Heart right ventricle (tissue), 16 donors: ENCODE data around the gene LMBR1. TPM values are rescaled to one million over a fixed set of nuclear protein-coding genes. Genes with fewer than 3 reads are reported as not detected.

Experiments used
- ATAC-seq, 8 donors: fragments of 200-7000 bp; cut with Tn5 transposase; one replicate each; pipeline ENCODE4 v1.9.1; 2020; ENCODE audit warnings: mild to moderate bottlenecking in 8 of 8, moderate library complexity in 8 of 8, moderate number of reproducible peaks in 1 of 8
- DNase-seq, 2 donors: peaks; one replicate each; pipeline ENCODE4 v3.0.0-alpha.2; 2020
- H3K27ac ChIP-seq, 10 donors: fragments of 200-600 bp; sonication (generic) in 2 of 10; one replicate each; pipeline versions ENCODE4 v1.5.0 to v1.8.0; 2020 to 2022; ENCODE audit warnings: mild to moderate bottlenecking in 3 of 10
- H3K27me3 ChIP-seq, 7 donors: fragments of 200-600 bp; one replicate each; pipeline ENCODE4 v1.8.0; 2021 to 2022; ENCODE audit warnings: mild to moderate bottlenecking in 2 of 7
- H3K36me3 ChIP-seq, 9 donors: fragments of 200-600 bp; sonication (generic) in 1 of 9; one replicate each; pipeline versions ENCODE4 v1.5.0 to v1.8.0; 2020 to 2022; ENCODE audit warnings: mild to moderate bottlenecking in 2 of 9
- H3K4me1 ChIP-seq, 9 donors: fragments of 200-600 bp; sonication (generic) in 1 of 9; one replicate each; pipeline versions ENCODE4 v1.5.0 to v1.8.0; 2020 to 2022; ENCODE audit warnings: mild to moderate bottlenecking in 4 of 9
- H3K4me3 ChIP-seq, 10 donors: fragments of 200-600 bp; sonication (generic) in 2 of 10; one replicate each; pipeline versions ENCODE4 v1.5.0 to v1.8.0; 2020 to 2022; ENCODE audit warnings: mild to moderate bottlenecking in 7 of 10, moderate library complexity in 2 of 10
- H3K9me3 ChIP-seq, 11 donors: fragments of 200-600 bp in 10 of 11; sonication (generic) in 2 of 11; one replicate each; pipeline versions ENCODE4 v1.5.0 to v1.8.0; 2013 to 2022; ENCODE audit warnings: mild to moderate bottlenecking in 2 of 11, control low read depth in 1 of 11, moderate library complexity in 1 of 11
- WGBS, 2 donors: extraction: QIAGEN DNeasy Blood & Tissue Kit; methylation state at CpG; one replicate each; pipeline ENCODE4 v1.1.7; 2013; ENCODE audit warnings: inconsistent platforms in 1 of 2; 5-methylcytosine and 5-hydroxymethylcytosine counted together
- intact Hi-C, 10 donors: fragments of 100-400 bp; cut with DNase I; formaldehyde crosslinking; loops; one replicate each; pipeline versions ENCODE4 v1.11.1 to v1.14.2; 2022
- polyA plus RNA-seq, 2 donors: library from polyadenylated mRNA; stranded (reverse); fragments of 200-250 nt; gene quantifications; one replicate each; pipeline ENCODE4 v1.2.3, GENCODE V29; 2013
- total RNA-seq, 10 donors: library from RNA; stranded (reverse); fragmentation: NEBNext Ultra II Directional in 3 of 10; extraction: Animal tissue kit (Norgen Biotek cat#: 25700) in 3 of 10; gene quantifications; one replicate each; pipeline versions ENCODE4 v1.2.1 to v1.2.4, GENCODE V29; 2021 to 2023
- TF ChIP-seq, protein P1 (sequence below), 9 donors: fragments of 200-600 bp; sonication (generic) in 2 of 9; IDR thresholded peaks; one replicate each; pipeline versions ENCODE4 v1.5.0 to v1.8.0; 2021 to 2022; ENCODE audit warnings: antibody characterized with exemption in 9 of 9, mild to moderate bottlenecking in 5 of 9, moderate library complexity in 1 of 9
- donor health status: Arrhythmogenic right ventricular cardiomyopathy.
- donor health status: ischemic (EF 13 %, LVEDD 7.1; RV severe dilation, severe dysfunction).
- donor health status: healthy with polysubstance abuse.
- donor health status: DM: no; HTN: yes; CAD: no.
- donor health status: DM: no; HTN: no; CAD: no.
- donor health status: ischemic (EF 25% LVEDD 6.9; RV normal size, moderate dysfunction).
- donor health status: ischemic (EF 25% LVEDD 5.7; RV mildly dilated, moderate dysfunction).
- donor health status: healthy.
- donor health status: DM: yes; HTN: yes; CAD: no.
- donor health status: Ischemic cardiomyopathy.
- donor health status: ischemic (EF 35%, LVEDD 5.7; RV mildly dilated, moderate dysfunction).
- donor health status: nonischemic (EF 11% LVEDD 7.7; RV severe dilation, severe dysfunction).
- donor health status: DM: yes; HTN: yes; CAD: no.
- donor health status: PGD.
- donor health status: ischemic (EF 29% LVEDD 5.4; RV normal size, mild dysfunction).
- donor health status: nonischemic (EF 23%, LVEDD 6.1; RV moderate dilation, normal function).

Gene LMBR1
- total and polyA plus RNA-seq, 12 donors: 9.0 to 45.5 (median 37.5) TPM

DNA sequence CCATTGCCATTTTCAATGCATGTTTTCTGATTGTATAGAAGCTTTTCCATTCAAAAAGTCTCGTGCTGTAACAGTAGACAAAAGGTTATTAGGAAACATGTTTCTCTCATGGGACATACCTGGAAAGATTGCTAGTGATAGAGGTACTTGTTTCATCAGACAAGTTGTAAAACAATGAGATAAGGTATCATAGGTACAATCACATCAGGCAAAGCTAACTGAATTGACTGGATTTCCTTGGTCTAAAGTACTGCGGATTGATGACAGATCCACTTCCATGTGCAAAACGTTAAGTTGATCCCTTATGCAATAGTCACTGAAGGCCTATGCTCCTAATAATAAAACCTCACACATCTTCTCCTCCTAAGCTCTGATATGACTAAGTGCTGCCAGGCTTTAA is 258.9 kb downstream of the LMBR1 start:
- peaks cover 0 to 20% (median 1%) of the 10 kb centered on the region in 11 donors for H3K9me3 ChIP-seq
- no peaks in the 10 kb centered on the region for H3K27me3 ChIP-seq
- H3K4me3 ChIP-seq: no peak overlapping the region
- H3K4me1 ChIP-seq: peaks cover 0 to 3% (median 0%) of the 10 kb centered on the region in 9 donors
- intact Hi-C loops: no loop called here
- TF ChIP-seq, protein P1, sequence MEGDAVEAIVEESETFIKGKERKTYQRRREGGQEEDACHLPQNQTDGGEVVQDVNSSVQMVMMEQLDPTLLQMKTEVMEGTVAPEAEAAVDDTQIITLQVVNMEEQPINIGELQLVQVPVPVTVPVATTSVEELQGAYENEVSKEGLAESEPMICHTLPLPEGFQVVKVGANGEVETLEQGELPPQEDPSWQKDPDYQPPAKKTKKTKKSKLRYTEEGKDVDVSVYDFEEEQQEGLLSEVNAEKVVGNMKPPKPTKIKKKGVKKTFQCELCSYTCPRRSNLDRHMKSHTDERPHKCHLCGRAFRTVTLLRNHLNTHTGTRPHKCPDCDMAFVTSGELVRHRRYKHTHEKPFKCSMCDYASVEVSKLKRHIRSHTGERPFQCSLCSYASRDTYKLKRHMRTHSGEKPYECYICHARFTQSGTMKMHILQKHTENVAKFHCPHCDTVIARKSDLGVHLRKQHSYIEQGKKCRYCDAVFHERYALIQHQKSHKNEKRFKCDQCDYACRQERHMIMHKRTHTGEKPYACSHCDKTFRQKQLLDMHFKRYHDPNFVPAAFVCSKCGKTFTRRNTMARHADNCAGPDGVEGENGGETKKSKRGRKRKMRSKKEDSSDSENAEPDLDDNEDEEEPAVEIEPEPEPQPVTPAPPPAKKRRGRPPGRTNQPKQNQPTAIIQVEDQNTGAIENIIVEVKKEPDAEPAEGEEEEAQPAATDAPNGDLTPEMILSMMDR (IDR thresholded peaks at IDR 0.05): no peak
- H3K36me3 ChIP-seq: no peaks in the 10 kb centered on the region
- H3K27ac ChIP-seq: no peak overlapping the region
- no peak for DNase-seq
- 73 to 77% methylated on average over 3 of the region's 3 CpGs for WGBS, 2 donors
- ATAC-seq: no peak

DNA sequence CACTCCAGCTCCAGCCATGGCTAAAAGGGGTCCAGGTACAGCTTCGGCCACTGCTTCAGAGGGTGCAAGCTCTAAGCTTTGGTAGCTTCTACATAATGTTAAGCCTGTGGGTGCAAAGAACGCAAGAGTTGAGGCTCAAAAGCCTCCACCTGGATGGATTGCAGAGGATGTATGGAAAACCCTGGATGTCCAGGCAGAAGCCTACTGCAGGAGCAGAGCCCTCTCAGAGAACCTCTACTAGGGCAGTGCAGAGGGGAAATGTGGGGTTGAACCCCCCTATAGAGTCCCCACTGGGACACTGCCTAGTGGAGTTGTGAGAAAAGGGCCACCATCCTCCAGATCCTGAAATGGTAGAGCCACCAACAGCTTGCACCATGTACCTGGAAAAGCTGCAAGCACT is 263.1 kb downstream of the LMBR1 start:
- TF ChIP-seq, protein P1 (IDR thresholded peaks at IDR 0.05): no peak
- no peak for ATAC-seq
- Histone ChIP-seq H3K36me3 (no peaks in the 10 kb centered on the region), H3K27me3 (no peaks in the 10 kb centered on the region), H3K4me1 (no peaks in the 10 kb centered on the region), H3K27ac (no peak overlapping the region), H3K4me3 (no peak overlapping the region), H3K9me3 (peaks cover 0 to 26% (median 11%) of the 10 kb centered on the region in 11 donors)
- WGBS, 2 donors: 95% methylated on average over 2 of the region's 2 CpGs
- intact Hi-C loops: no loop called here
- DNase-seq: no peak

DNA sequence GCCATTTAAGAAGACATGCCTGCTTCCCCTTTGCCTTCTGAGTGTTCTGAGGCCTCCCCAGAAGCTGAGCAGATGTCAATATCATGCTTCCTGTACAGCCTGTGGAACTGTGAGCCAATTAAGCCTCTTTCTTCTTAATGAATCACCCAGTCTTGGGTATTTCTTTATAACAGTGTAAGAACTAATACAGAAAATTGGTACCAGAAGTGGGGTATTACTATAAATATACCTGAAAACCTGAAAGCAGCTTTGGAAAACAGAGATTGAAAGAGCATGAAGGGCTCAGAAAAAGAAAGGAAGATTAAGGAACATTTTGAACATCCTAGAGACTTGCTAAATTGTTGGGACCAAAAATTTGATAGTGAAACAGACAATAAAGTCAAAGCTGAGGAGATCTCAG is 264.4 kb downstream of the LMBR1 start:
- Histone ChIP-seq H3K4me1 (no peaks in the 10 kb centered on the region), H3K36me3 (no peaks in the 10 kb centered on the region), H3K9me3 (peaks cover 0 to 26% (median 11%) of the 10 kb centered on the region in 11 donors), H3K27me3 (no peaks in the 10 kb centered on the region), H3K27ac (no peak overlapping the region), H3K4me3 (no peak overlapping the region)
- TF ChIP-seq, protein P1 (IDR thresholded peaks at IDR 0.05): no peak
- intact Hi-C loops: no loop called here
- DNase-seq (no peak), ATAC-seq (no peak)

Other genes with a start within 250 kb of the LMBR1 start
- 10 to 100 TPM in 4 of 10 donors, 1 to 10 TPM in 6; 6.6 to 13.6 (median 8.9) TPM for gene NOM1, start 56.5 kb upstream of the LMBR1 start, total RNA-seq
- gene NOM1, start 56.5 kb upstream of the LMBR1 start, polyA plus RNA-seq: 1 to 10 TPM; 4.2 to 7.6 TPM
- gene MNX1, start 117.5 kb upstream of the LMBR1 start, total RNA-seq: not detected
- gene MNX1, start 117.5 kb upstream of the LMBR1 start, polyA plus RNA-seq: not detected
- gene UBE3C, start 245.7 kb upstream of the LMBR1 start, total RNA-seq: 10 to 100 TPM; 39.0 to 53.8 (median 49.1) TPM
- gene UBE3C, start 245.7 kb upstream of the LMBR1 start, polyA plus RNA-seq: 10 to 100 TPM; 10.5 to 21.8 TPM